ENCODE results near the gene LIMA1. TPM values are rescaled to one million over a fixed set of nuclear protein-coding genes. Genes with fewer than 3 reads are reported as not detected.

Gene LIMA1
- total RNA-seq, 1 experiment from 2014 or later = 48.9 TPM

GRCh38 chr12:50201987-50202521, 81.3 kb downstream of the LIMA1 start:
- Mint-ChIP-seq H3K36me3 (ENCODE audit: insufficient read depth, unreplicated experiment) (peaks cover 14% of the 10 kb centered on the region), H3K9me3 (ENCODE audit: low read depth, unreplicated experiment) (no peaks in the 10 kb centered on the region), H3K4me3 (ENCODE audit: low read depth, unreplicated experiment) (no peak overlapping the region), H3K27ac (ENCODE audit: unreplicated experiment) (peak overlapping the region; percentile 72), H3K4me1 (ENCODE audit: low read depth, unreplicated experiment) (peaks cover 14% of the 10 kb centered on the region), H3K27me3 (ENCODE audit: unreplicated experiment) (no peaks in the 10 kb centered on the region)
- no TSS peak for BruUV-seq (replicated peaks)
- DNase-seq = peak; percentile 42
- no peak for TF ChIP-seq CTCF (IDR thresholded peaks at IDR 0.05; ENCODE audit: unreplicated experiment)
- CTCF ChIA-PET = interaction anchor here (0.7 to 1.4 kb wide), 3 partner anchors 53 to 91 kb away, joined by 3 to 4 read pairs (median 3); no protein-coding TSS in a partner anchor
- intact Hi-C loops (cut with micrococcal nuclease; ENCODE audit: unreplicated experiment) = loop anchor here (5.0 kb wide), 2 partner anchors 55 to 110 kb away; no protein-coding TSS in a partner anchor

GRCh38 chr12:50200552-50201273, 82.6 kb downstream of the LIMA1 start:
- CTCF ChIA-PET = no interaction called here
- no peak for TF ChIP-seq CTCF (IDR thresholded peaks at IDR 0.05; ENCODE audit: unreplicated experiment)
- peaks cover 14% of the 10 kb centered on the region for H3K36me3 Mint-ChIP-seq (ENCODE audit: insufficient read depth, unreplicated experiment)
- H3K9me3 Mint-ChIP-seq (ENCODE audit: low read depth, unreplicated experiment) = no peaks in the 10 kb centered on the region
- H3K4me1 Mint-ChIP-seq (ENCODE audit: low read depth, unreplicated experiment) = peaks cover 14% of the 10 kb centered on the region
- BruUV-seq (replicated peaks) = no TSS peak
- no peaks in the 10 kb centered on the region for H3K27me3 Mint-ChIP-seq (ENCODE audit: unreplicated experiment)
- intact Hi-C loops (cut with micrococcal nuclease; ENCODE audit: unreplicated experiment) = loop anchor here (5.0 kb wide), 2 partner anchors 57 to 112 kb away; no protein-coding TSS in a partner anchor
- no peak overlapping the region for H3K4me3 Mint-ChIP-seq (ENCODE audit: low read depth, unreplicated experiment)
- no peak for DNase-seq
- no peak overlapping the region for H3K27ac Mint-ChIP-seq (ENCODE audit: unreplicated experiment)

GRCh38 chr12:50198829-50199228, 84.5 kb downstream of the LIMA1 start:
- H3K4me3 Mint-ChIP-seq (ENCODE audit: low read depth, unreplicated experiment) = no peak overlapping the region
- no peak overlapping the region for H3K27ac Mint-ChIP-seq (ENCODE audit: unreplicated experiment)
- no peak for TF ChIP-seq CTCF (IDR thresholded peaks at IDR 0.05; ENCODE audit: unreplicated experiment)
- no TSS peak for BruUV-seq (replicated peaks)
- peaks cover 11% of the 10 kb centered on the region for H3K4me1 Mint-ChIP-seq (ENCODE audit: low read depth, unreplicated experiment)
- CTCF ChIA-PET = no interaction called here
- DNase-seq = no peak
- H3K9me3 Mint-ChIP-seq (ENCODE audit: low read depth, unreplicated experiment) = no peaks in the 10 kb centered on the region
- peaks cover 14% of the 10 kb centered on the region for H3K36me3 Mint-ChIP-seq (ENCODE audit: insufficient read depth, unreplicated experiment)
- H3K27me3 Mint-ChIP-seq (ENCODE audit: unreplicated experiment) = no peaks in the 10 kb centered on the region
- intact Hi-C loops (cut with micrococcal nuclease; ENCODE audit: unreplicated experiment) = no loop called here

- TF ChIP-seq CTCF (IDR thresholded peaks at IDR 0.05; ENCODE audit: unreplicated experiment) = no peak
- H3K9me3 Mint-ChIP-seq (ENCODE audit: low read depth, unreplicated experiment) = no peaks in the 10 kb centered on the region
- peaks cover 10% of the 10 kb centered on the region for H3K36me3 Mint-ChIP-seq (ENCODE audit: insufficient read depth, unreplicated experiment)
- no peak for DNase-seq
- intact Hi-C loops (cut with micrococcal nuclease; ENCODE audit: unreplicated experiment) = no loop called here
- no TSS peak for BruUV-seq (replicated peaks)
- CTCF ChIA-PET = interaction anchor here (0.9 kb wide), 1 partner anchor 117 kb away, joined by 3 read pairs; no protein-coding TSS in a partner anchor
- H3K4me3 Mint-ChIP-seq (ENCODE audit: low read depth, unreplicated experiment) = no peak overlapping the region
- no peaks in the 10 kb centered on the region for H3K27me3 Mint-ChIP-seq (ENCODE audit: unreplicated experiment)
- peaks cover 5% of the 10 kb centered on the region for H3K4me1 Mint-ChIP-seq (ENCODE audit: low read depth, unreplicated experiment)
- H3K27ac Mint-ChIP-seq (ENCODE audit: unreplicated experiment) = no peak overlapping the region
These were observed 86.0 kb downstream of the LIMA1 start for GRCh38 chr12:50197297-50197727.
